ENCODE results near the gene AS3MT. TPM values are rescaled to one million over a fixed set of nuclear protein-coding genes. Genes with fewer than 3 reads are reported as not detected.

AS3MT gene
- total and polyA plus RNA-seq, 10 of the 15 experiments (the other 5 are each of a cell fraction or from before 2014, with no cell fraction given): 0.11 to 1.0 (median 0.39) TPM; not detected in 2

DNA sequence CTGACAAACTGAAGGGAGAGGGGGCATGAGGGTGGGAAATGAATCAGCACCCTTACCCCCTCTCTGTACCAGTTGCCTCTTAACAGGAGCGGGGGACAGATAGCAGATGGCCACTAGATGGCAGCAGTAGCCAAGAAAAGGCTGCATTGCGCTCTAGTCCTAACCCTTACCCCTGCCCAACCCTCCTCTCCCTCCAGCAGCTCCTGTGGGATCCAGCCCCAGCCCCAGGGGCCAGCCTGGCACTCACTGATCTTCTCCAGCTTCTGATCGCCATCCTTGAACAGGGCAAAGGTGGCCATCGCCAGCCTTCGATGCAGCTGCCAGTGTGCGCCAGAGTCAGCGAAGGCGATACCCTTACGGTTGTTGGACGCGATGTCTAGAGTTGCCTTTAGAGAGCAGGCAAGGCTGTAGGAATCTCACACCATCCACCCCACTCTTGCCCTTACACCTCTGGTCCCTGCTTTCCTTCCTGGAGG lies 34.2 kb upstream of the AS3MT start:
- 73% methylated on average over 11 of the region's 11 CpGs for WGBS (ENCODE audit: insufficient coverage, insufficient replicate concordance, low lambda C conversion rate, missing lambda C conversion rate)
- POLR2A ChIA-PET: no interaction called here
- no peaks in the 10 kb centered on the region for H4K20me1 ChIP-seq (ENCODE audit: control insufficient read depth, insufficient read depth)
- 0 out of 4 replicates have a peak, but pooled peaks cover 0 to 2% of the 10 kb centered on the region in 2 experiments for H3K27me3 ChIP-seq (replicated peaks in 1 of 2; ENCODE audit: control insufficient read depth in 2 of 2, insufficient read depth in 2 of 2, low read length in 1 of 2)
- no peak overlapping the region for H3K9ac ChIP-seq (ENCODE audit: control insufficient read depth, insufficient read depth, low read length)
- intact Hi-C loops (cut with micrococcal nuclease; ENCODE audit: unreplicated experiment): loop anchor here (1.0 to 5.0 kb wide), 6 partner anchors 66 to 652 kb away; no protein-coding TSS in a partner anchor
- DNase-seq (ENCODE audit: low read depth, low spot score) (peak; percentile 20), FAIRE-seq (peak; percentile 99), ATAC-seq (peak; percentile 100)
- in situ Hi-C loops (cut with MboI): loop anchor here (5.0 to 10.0 kb wide), 2 partner anchors 70 to 407 kb away; no protein-coding TSS in a partner anchor
- H3K4me1 ChIP-seq (ENCODE audit: control insufficient read depth, insufficient read depth, low read length): no peaks in the 10 kb centered on the region
- CTCF ChIA-PET: interaction anchor here (0.7 to 7.1 kb wide), 13 partner anchors 12 to 498 kb away, joined by 3 to 88 read pairs (median 4); no protein-coding TSS in a partner anchor
- H3K27ac ChIP-seq (ENCODE audit: control insufficient read depth, insufficient read depth): no peak overlapping the region
- no TSS peak for BruUV-seq (replicated peaks)
- no peak overlapping the region for H3K4me2 ChIP-seq (ENCODE audit: control insufficient read depth, insufficient read depth)
- no peaks in the 10 kb centered on the region for H3K79me2 ChIP-seq (ENCODE audit: control insufficient read depth, insufficient read depth, low read length)
- no peaks in the 10 kb centered on the region for H3K36me3 ChIP-seq (ENCODE audit: control insufficient read depth in 2 of 2, insufficient read depth in 2 of 2, low read length in 1 of 2)
- RAD21 ChIA-PET (ENCODE audit: unreplicated experiment): interaction anchor here (1.3 to 3.8 kb wide), 3 partner anchors 66 to 654 kb away, joined by 3 to 47 read pairs (median 4); partner anchors contain the start of gene CNNM2
- H3K4me3 ChIP-seq: no peak overlapping the region
- H3K9me3 ChIP-seq (replicated peaks; ENCODE audit: control insufficient read depth, insufficient read depth, low read length): no peaks in the 10 kb centered on the region; the same call in 2 of the 3 replicates
- no peak overlapping the region; the same call in 1 of the 2 replicates for H2AFZ ChIP-seq (ENCODE audit: control insufficient read depth, low read depth, low read length)
- SMC1A ChIA-PET (ENCODE audit: uncharacterized antibody, unreplicated experiment): interaction anchor here (0.9 to 7.1 kb wide), 7 partner anchors 68 to 648 kb away, joined by 3 to 65 read pairs (median 4); no protein-coding TSS in a partner anchor
- TF ChIP-seq SIN3A (IDR thresholded peaks at IDR 0.05; ENCODE audit: low read depth, low read length): no peak
- no peak for TF ChIP-seq GATAD2B (conservative IDR thresholded peaks at IDR 0.05; ENCODE audit: low read depth)
- TF ChIP-seq NFIC (IDR thresholded peaks at IDR 0.05; ENCODE audit: low read depth, low read length): no peak
- TF ChIP-seq, protein P1, sequence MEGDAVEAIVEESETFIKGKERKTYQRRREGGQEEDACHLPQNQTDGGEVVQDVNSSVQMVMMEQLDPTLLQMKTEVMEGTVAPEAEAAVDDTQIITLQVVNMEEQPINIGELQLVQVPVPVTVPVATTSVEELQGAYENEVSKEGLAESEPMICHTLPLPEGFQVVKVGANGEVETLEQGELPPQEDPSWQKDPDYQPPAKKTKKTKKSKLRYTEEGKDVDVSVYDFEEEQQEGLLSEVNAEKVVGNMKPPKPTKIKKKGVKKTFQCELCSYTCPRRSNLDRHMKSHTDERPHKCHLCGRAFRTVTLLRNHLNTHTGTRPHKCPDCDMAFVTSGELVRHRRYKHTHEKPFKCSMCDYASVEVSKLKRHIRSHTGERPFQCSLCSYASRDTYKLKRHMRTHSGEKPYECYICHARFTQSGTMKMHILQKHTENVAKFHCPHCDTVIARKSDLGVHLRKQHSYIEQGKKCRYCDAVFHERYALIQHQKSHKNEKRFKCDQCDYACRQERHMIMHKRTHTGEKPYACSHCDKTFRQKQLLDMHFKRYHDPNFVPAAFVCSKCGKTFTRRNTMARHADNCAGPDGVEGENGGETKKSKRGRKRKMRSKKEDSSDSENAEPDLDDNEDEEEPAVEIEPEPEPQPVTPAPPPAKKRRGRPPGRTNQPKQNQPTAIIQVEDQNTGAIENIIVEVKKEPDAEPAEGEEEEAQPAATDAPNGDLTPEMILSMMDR (IDR thresholded peaks at IDR 0.05 in 2 of 3, conservative IDR thresholded peaks at IDR 0.05 in 1 of 3; ENCODE audit: control insufficient read depth in 2 of 3, extremely low read depth in 1 of 3, insufficient read depth in 1 of 3, low read depth in 3 of 3, low read length in 3 of 3): peak; percentile 81 to 94 (median 89)
- TF ChIP-seq, protein P2, sequence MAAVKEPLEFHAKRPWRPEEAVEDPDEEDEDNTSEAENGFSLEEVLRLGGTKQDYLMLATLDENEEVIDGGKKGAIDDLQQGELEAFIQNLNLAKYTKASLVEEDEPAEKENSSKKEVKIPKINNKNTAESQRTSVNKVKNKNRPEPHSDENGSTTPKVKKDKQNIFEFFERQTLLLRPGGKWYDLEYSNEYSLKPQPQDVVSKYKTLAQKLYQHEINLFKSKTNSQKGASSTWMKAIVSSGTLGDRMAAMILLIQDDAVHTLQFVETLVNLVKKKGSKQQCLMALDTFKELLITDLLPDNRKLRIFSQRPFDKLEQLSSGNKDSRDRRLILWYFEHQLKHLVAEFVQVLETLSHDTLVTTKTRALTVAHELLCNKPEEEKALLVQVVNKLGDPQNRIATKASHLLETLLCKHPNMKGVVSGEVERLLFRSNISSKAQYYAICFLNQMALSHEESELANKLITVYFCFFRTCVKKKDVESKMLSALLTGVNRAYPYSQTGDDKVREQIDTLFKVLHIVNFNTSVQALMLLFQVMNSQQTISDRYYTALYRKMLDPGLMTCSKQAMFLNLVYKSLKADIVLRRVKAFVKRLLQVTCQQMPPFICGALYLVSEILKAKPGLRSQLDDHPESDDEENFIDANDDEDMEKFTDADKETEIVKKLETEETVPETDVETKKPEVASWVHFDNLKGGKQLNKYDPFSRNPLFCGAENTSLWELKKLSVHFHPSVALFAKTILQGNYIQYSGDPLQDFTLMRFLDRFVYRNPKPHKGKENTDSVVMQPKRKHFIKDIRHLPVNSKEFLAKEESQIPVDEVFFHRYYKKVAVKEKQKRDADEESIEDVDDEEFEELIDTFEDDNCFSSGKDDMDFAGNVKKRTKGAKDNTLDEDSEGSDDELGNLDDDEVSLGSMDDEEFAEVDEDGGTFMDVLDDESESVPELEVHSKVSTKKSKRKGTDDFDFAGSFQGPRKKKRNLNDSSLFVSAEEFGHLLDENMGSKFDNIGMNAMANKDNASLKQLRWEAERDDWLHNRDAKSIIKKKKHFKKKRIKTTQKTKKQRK (IDR thresholded peaks at IDR 0.05; ENCODE audit: low read depth, low read length): no peak
- TF ChIP-seq, protein P3, sequence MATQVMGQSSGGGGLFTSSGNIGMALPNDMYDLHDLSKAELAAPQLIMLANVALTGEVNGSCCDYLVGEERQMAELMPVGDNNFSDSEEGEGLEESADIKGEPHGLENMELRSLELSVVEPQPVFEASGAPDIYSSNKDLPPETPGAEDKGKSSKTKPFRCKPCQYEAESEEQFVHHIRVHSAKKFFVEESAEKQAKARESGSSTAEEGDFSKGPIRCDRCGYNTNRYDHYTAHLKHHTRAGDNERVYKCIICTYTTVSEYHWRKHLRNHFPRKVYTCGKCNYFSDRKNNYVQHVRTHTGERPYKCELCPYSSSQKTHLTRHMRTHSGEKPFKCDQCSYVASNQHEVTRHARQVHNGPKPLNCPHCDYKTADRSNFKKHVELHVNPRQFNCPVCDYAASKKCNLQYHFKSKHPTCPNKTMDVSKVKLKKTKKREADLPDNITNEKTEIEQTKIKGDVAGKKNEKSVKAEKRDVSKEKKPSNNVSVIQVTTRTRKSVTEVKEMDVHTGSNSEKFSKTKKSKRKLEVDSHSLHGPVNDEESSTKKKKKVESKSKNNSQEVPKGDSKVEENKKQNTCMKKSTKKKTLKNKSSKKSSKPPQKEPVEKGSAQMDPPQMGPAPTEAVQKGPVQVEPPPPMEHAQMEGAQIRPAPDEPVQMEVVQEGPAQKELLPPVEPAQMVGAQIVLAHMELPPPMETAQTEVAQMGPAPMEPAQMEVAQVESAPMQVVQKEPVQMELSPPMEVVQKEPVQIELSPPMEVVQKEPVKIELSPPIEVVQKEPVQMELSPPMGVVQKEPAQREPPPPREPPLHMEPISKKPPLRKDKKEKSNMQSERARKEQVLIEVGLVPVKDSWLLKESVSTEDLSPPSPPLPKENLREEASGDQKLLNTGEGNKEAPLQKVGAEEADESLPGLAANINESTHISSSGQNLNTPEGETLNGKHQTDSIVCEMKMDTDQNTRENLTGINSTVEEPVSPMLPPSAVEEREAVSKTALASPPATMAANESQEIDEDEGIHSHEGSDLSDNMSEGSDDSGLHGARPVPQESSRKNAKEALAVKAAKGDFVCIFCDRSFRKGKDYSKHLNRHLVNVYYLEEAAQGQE (IDR thresholded peaks at IDR 0.05; ENCODE audit: low read depth, low read length): no peak
- TF ChIP-seq SMC3 (IDR thresholded peaks at IDR 0.05; ENCODE audit: borderline replicate concordance, low read length): peak; percentile 88
- TF ChIP-seq IRF4 (IDR thresholded peaks at IDR 0.05; ENCODE audit: low read depth, low read length): peak; percentile 56; the same call in 1 of the 2 replicates
- TF ChIP-seq SREBF2 (IDR thresholded peaks at IDR 0.05; ENCODE audit: low read length): no peak
- TF ChIP-seq NBN (IDR thresholded peaks at IDR 0.05): no peak
- TF ChIP-seq YY1 (IDR thresholded peaks at IDR 0.05; ENCODE audit: low read depth, low read length): peak; percentile 57
- 0 out of 2 replicates have a peak, but pooled peaks have one; percentile 23 for TF ChIP-seq HDGF (IDR thresholded peaks at IDR 0.05)
- TF ChIP-seq CBFB (IDR thresholded peaks at IDR 0.05; ENCODE audit: low read depth): no peak
- no peak for TF ChIP-seq KDM1A (IDR thresholded peaks at IDR 0.05; ENCODE audit: borderline replicate concordance)
- no peak for TF ChIP-seq MEF2A (IDR thresholded peaks at IDR 0.05; ENCODE audit: insufficient read depth, low read depth, low read length)
- TF ChIP-seq TARDBP (IDR thresholded peaks at IDR 0.05; ENCODE audit: borderline replicate concordance): no peak
